Body of pancreas (tissue), 4 donors: Measurements from ENCODE around the gene SMIM1. TPM values are rescaled to one million over a fixed set of nuclear protein-coding genes. Genes with fewer than 3 reads are reported as not detected.

Source experiments
- ATAC-seq: fragments of 150-250 bp; one replicate; pipeline ENCODE4 v1.9.1; 2016
- DNase-seq, 4 donors: peaks; one replicate each; pipeline ENCODE4 v3.0.0-alpha.2; 2019
- H3K27ac ChIP-seq, 4 donors: fragments of 200-600 bp; sonication (generic); 1 replicate in 3 of 4; 2 replicates in 1 of 4; pipeline versions ENCODE4 v1.5.1 to v1.6.1; 2016 to 2019; ENCODE audit warnings: mild to moderate bottlenecking in 1 of 4, mixed read lengths in 1 of 4, moderate library complexity in 1 of 4
- H3K27me3 ChIP-seq, 2 donors: fragments of 200-600 bp; sonication (generic); one replicate each; pipeline ENCODE4 v1.6.0; 2016; ENCODE audit warnings: mild to moderate bottlenecking in 1 of 2
- H3K36me3 ChIP-seq, 2 donors: fragments of 200-600 bp; sonication (generic); replicated peaks in 1 of 2; 2 replicates each; pipeline ENCODE4 v1.5.1; 2016; ENCODE audit warnings: low read depth in 2 of 2; ENCODE audit not compliant: insufficient read depth in 1 of 2
- H3K4me1 ChIP-seq: fragments of 200-600 bp; sonication (generic); one replicate; pipeline ENCODE4 v1.6.0; 2016
- H3K4me3 ChIP-seq, 2 donors: fragments of 200-600 bp; sonication (generic); 1 replicate in 1 of 2; 2 replicates in 1 of 2; pipeline ENCODE4 v1.5.1; 2016 to 2019
- H3K9me3 ChIP-seq, 3 donors: fragments of 200-600 bp; sonication (generic); 1 replicate in 2 of 3; 2 replicates in 1 of 3; pipeline ENCODE4 v1.5.1; 2016
- POLR2A ChIP-seq, 3 donors: fragments of 450-650 bp; IDR thresholded peaks; one replicate each; pipeline ENCODE4 v1.6.1; 2016; ENCODE audit warnings: antibody characterized with exemption in 3 of 3, mild to moderate bottlenecking in 2 of 3
- WGBS, 2 donors: methylation state at CpG; one replicate each; pipeline ENCODE4 v1.1.5; 2017; 5-methylcytosine and 5-hydroxymethylcytosine counted together
- intact Hi-C: fragments of 100-400 bp; cut with DNase I; formaldehyde crosslinking; loops from one replicate; pipeline ENCODE4 v1.15.1; 2023
- small RNA-seq: library from RNA; depleted of rRNA; stranded (forward); fragments of <200 nt; gene quantifications from one replicate; pipeline ENCODE3, GENCODE V24; 2016
- total RNA-seq, 2 donors: library from RNA; depleted of rRNA; stranded (reverse); fragments of >200 nt; gene quantifications; one replicate each; pipeline ENCODE4 v1.1.0, GENCODE V29; 2016
- TF ChIP-seq, protein P1 (sequence below), 7 experiments: fragments of 450-650 bp in 4 of 7; fragments of 200-600 bp in 3 of 7; sonication (generic) in 3 of 7; IDR thresholded peaks; one replicate each; pipeline ENCODE4 v1.5.1; 2016 to 2019; ENCODE audit warnings: antibody characterized with exemption in 7 of 7

Gene SMIM1
- total RNA-seq, 2 donors from 2014 or later = 5.2 TPM; not detected in 1

- WGBS, 2 donors = 87 to 92% methylated on average over 14 to 15 of the region's 15 CpGs
- intact Hi-C loops = no loop called here
Observed at GRCh38 chr1:3825356-3825755, 52.8 kb downstream of the SMIM1 start.

More at GRCh38 chr1:3825356-3825755, 52.8 kb downstream of the SMIM1 start:
- no peak overlapping the region for H3K4me3 ChIP-seq
- peaks cover 0 to 29% of the 10 kb centered on the region in 2 donors for H3K36me3 ChIP-seq
- no peaks in the 10 kb centered on the region for H3K4me1 ChIP-seq
- no peak for ATAC-seq
- H3K9me3 ChIP-seq = no peaks in the 10 kb centered on the region
- H3K27ac ChIP-seq = no peak overlapping the region
- TF ChIP-seq POLR2A (IDR thresholded peaks at IDR 0.05) = no peak
- TF ChIP-seq, protein P1, sequence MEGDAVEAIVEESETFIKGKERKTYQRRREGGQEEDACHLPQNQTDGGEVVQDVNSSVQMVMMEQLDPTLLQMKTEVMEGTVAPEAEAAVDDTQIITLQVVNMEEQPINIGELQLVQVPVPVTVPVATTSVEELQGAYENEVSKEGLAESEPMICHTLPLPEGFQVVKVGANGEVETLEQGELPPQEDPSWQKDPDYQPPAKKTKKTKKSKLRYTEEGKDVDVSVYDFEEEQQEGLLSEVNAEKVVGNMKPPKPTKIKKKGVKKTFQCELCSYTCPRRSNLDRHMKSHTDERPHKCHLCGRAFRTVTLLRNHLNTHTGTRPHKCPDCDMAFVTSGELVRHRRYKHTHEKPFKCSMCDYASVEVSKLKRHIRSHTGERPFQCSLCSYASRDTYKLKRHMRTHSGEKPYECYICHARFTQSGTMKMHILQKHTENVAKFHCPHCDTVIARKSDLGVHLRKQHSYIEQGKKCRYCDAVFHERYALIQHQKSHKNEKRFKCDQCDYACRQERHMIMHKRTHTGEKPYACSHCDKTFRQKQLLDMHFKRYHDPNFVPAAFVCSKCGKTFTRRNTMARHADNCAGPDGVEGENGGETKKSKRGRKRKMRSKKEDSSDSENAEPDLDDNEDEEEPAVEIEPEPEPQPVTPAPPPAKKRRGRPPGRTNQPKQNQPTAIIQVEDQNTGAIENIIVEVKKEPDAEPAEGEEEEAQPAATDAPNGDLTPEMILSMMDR (IDR thresholded peaks at IDR 0.05) = no peak
- DNase-seq = no peak
- H3K27me3 ChIP-seq = no peaks in the 10 kb centered on the region

Small RNAs within 50 kb of the gene (small RNA-seq; reads per million reads assigned to genes)
- gene RF02197 = not detected
- gene RN7SL574P = not detected

Other genes starting within 250 kb of the SMIM1 start
- 10 to 100 TPM; 22.4 to 24.9 TPM for gene MEGF6, start 161.2 kb upstream of the SMIM1 start, total RNA-seq
- gene TPRG1L, start 147.7 kb upstream of the SMIM1 start, total RNA-seq = 10 to 100 TPM in 1 of 2 donors, 1 to 10 TPM in 1; 8.6 to 24.4 TPM
- 10 to 100 TPM in 1 of 2 donors, 1 to 10 TPM in 1; 7.8 to 35.6 TPM for gene WRAP73, start 122.6 kb upstream of the SMIM1 start, total RNA-seq
- 10 to 100 TPM in 1 of 2 donors, under 1 TPM in 1; 0.26 to 13.5 TPM for gene TP73, start 120.2 kb upstream of the SMIM1 start, total RNA-seq
- gene CCDC27, start 20.3 kb upstream of the SMIM1 start, total RNA-seq = not detected
- gene LRRC47, start 23.7 kb downstream of the SMIM1 start, total RNA-seq = 10 to 100 TPM; 40.0 to 49.4 TPM
- gene CEP104, start 84.5 kb downstream of the SMIM1 start, total RNA-seq = 10 to 100 TPM; 17.9 to 22.1 TPM
- gene DFFB, start 84.7 kb downstream of the SMIM1 start, total RNA-seq = 10 to 100 TPM in 1 of 2 donors, 1 to 10 TPM in 1; 6.5 to 13.5 TPM
- gene C1orf174, start 127.5 kb downstream of the SMIM1 start, total RNA-seq = 10 to 100 TPM; 14.8 to 15.6 TPM